Stomach (tissue), 9 donors: ENCODE data around the gene INSL3. TPM values are rescaled to one million over a fixed set of nuclear protein-coding genes. Genes with fewer than 3 reads are reported as not detected.
A peak's percentile ranks its signal among the peaks of the same experiment; 100 is the strongest.

Experiments
- DNase-seq, 2 donors: peaks; one replicate each; pipeline versions ENCODE4 v3.0.0 to v3.0.0-alpha.2; 2013 to 2019
- H3K27ac ChIP-seq, 5 donors: fragments of 200-600 bp in 4 of 5; sonication (generic) in 4 of 5; one replicate each; pipeline ENCODE4 v1.5.1; 2013 to 2019; ENCODE audit warnings: mild to moderate bottlenecking in 1 of 5, moderate library complexity in 1 of 5
- H3K27me3 ChIP-seq, 3 donors: fragments of 200-600 bp; sonication (generic); one replicate each; pipeline ENCODE4 v1.5.1; 2017 to 2019; ENCODE audit warnings: mixed run types in 1 of 3
- H3K36me3 ChIP-seq, 4 donors: fragments of 200-600 bp; sonication (generic); 1 replicate in 3 of 4; 2 replicates in 1 of 4; pipeline ENCODE4 v1.5.1; 2016 to 2019
- H3K4me1 ChIP-seq, 4 donors: fragments of 200-600 bp; sonication (generic); one replicate each; pipeline ENCODE4 v1.5.1; 2016 to 2019
- H3K4me3 ChIP-seq, 4 donors: fragments of 200-600 bp; sonication (generic) in 3 of 4; one replicate each; pipeline ENCODE4 v1.5.1; 2016 to 2019; ENCODE audit warnings: mild to moderate bottlenecking in 1 of 4
- H3K9me3 ChIP-seq, 4 donors: fragments of 200-600 bp; sonication (generic); one replicate each; pipeline ENCODE4 v1.5.1; 2016 to 2019
- CTCF ChIP-seq, 7 experiments: fragments of 450-650 bp in 4 of 7; fragments of 200-600 bp in 3 of 7; sonication (generic) in 3 of 7; IDR thresholded peaks; one replicate each; pipeline ENCODE4 v1.5.1; 2016 to 2019; ENCODE audit warnings: antibody characterized with exemption in 7 of 7, control low read depth in 2 of 7, mild to moderate bottlenecking in 1 of 7
- EP300 ChIP-seq: sonication (generic); formaldehyde crosslinking; IDR thresholded peaks from one replicate; pipeline ENCODE4 v1.6.1; 2017; ENCODE audit warnings: antibody characterized with exemption
- POLR2A ChIP-seq, 4 donors: fragments of 450-650 bp; IDR thresholded peaks; one replicate each; pipeline ENCODE4 v1.6.1; 2016; ENCODE audit warnings: antibody characterized with exemption in 4 of 4, control low read depth in 2 of 4, mild to moderate bottlenecking in 1 of 4, moderate library complexity in 1 of 4
- POLR2AphosphoS5 ChIP-seq, 3 donors: sonication (generic); formaldehyde crosslinking; IDR thresholded peaks; one replicate each; pipeline ENCODE4 v1.6.1; 2016; ENCODE audit warnings: antibody characterized with exemption in 3 of 3
- WGBS, 5 donors: extraction: QIAGEN DNeasy Blood & Tissue Kit in 3 of 5; methylation state at CpG; one replicate each; pipeline versions ENCODE4 v1.1.5 to v1.1.7; 2013 to 2018; 5-methylcytosine and 5-hydroxymethylcytosine counted together
- intact Hi-C: fragments of 100-400 bp; cut with DNase I; formaldehyde crosslinking; loops from one replicate; pipeline ENCODE4 v1.15.1; 2023; ENCODE audit warnings: low total_unique reads
- polyA plus RNA-seq, 3 donors: library from polyadenylated mRNA; stranded (reverse); fragments of 200-250 nt; gene quantifications; one replicate each; pipeline ENCODE4 v1.2.3, GENCODE V29; 2013
- total RNA-seq, 5 donors: library from RNA; depleted of rRNA; stranded (reverse); fragments of >200 nt; gene quantifications; one replicate each; pipeline versions ENCODE4 v1.1.0 to v1.2.3, GENCODE V29; 2014 to 2016
- donor health status: healthy with polysubstance abuse.
- donor health status: Bipolar disorder and iron deficiency.
- donor health status: healthy.

Gene INSL3
- total and polyA plus RNA-seq, 8 donors = 0.23 TPM; not detected in 7

- Histone ChIP-seq H3K27ac (no peak overlapping the region), H3K27me3 (peaks cover 0 to 44% (median 4%) of the 10 kb centered on the region in 3 donors)
- TF ChIP-seq POLR2A (IDR thresholded peaks at IDR 0.05) = no peak
- no peak for TF ChIP-seq CTCF (IDR thresholded peaks at IDR 0.05)
- no peak for TF ChIP-seq EP300
- no peak for TF ChIP-seq POLR2AphosphoS5 (IDR thresholded peaks at IDR 0.05)
Measured at GRCh38 chr19:17775991-17776803, 45.1 kb downstream of the INSL3 start.

GRCh38 chr19:17775245-17775927 is 45.9 kb downstream of the INSL3 start:
- intact Hi-C loops = no loop called here
- Histone ChIP-seq H3K27ac (no peak overlapping the region), H3K4me1 (peaks cover 0 to 22% (median 17%) of the 10 kb centered on the region in 4 donors), H3K36me3 (peaks cover 0 to 17% (median 0%) of the 10 kb centered on the region in 4 donors), H3K9me3 (no peaks in the 10 kb centered on the region), H3K4me3 (no peak overlapping the region), H3K27me3 (peaks cover 0 to 36% (median 4%) of the 10 kb centered on the region in 3 donors)
- WGBS, 5 donors = 57 to 67% (median 67%) methylated on average over 15 to 16 of the region's 16 CpGs
- peak in 1 of 2 donors; percentile 42 for DNase-seq
- TF ChIP-seq EP300 (no peak), POLR2A (IDR thresholded peaks at IDR 0.05) (no peak), CTCF (IDR thresholded peaks at IDR 0.05) (peak in 1 of 7 experiments; percentile 27), POLR2AphosphoS5 (IDR thresholded peaks at IDR 0.05) (no peak)

More at GRCh38 chr19:17775991-17776803, 45.1 kb downstream of the INSL3 start:
- no peaks in the 10 kb centered on the region for H3K9me3 ChIP-seq
- intact Hi-C loops = no loop called here
- H3K36me3 ChIP-seq = peaks cover 0 to 11% (median 0%) of the 10 kb centered on the region in 4 donors
- WGBS, 5 donors = 71 to 77% (median 71%) methylated on average over 21 to 27 of the region's 27 CpGs
- no peak for DNase-seq
- H3K4me3 ChIP-seq = no peak overlapping the region
- H3K4me1 ChIP-seq = peaks cover 0 to 22% (median 17%) of the 10 kb centered on the region in 4 donors

GRCh38 chr19:17772172-17772571 is 49.1 kb downstream of the INSL3 start:
- 91 to 100% (median 97%) methylated on average over 4 of the region's 4 CpGs for WGBS, 5 donors
- Histone ChIP-seq H3K27me3 (peaks cover 0 to 9% (median 0%) of the 10 kb centered on the region in 3 donors), H3K27ac (no peak overlapping the region), H3K4me1 (no peaks in the 10 kb centered on the region), H3K9me3 (no peaks in the 10 kb centered on the region), H3K4me3 (no peak overlapping the region), H3K36me3 (peaks cover 0 to 18% (median 0%) of the 10 kb centered on the region in 4 donors)
- DNase-seq = no peak
- TF ChIP-seq CTCF (IDR thresholded peaks at IDR 0.05) (no peak), POLR2A (IDR thresholded peaks at IDR 0.05) (no peak), EP300 (no peak)
- intact Hi-C loops = no loop called here

- H3K9me3 ChIP-seq = no peaks in the 10 kb centered on the region
- no peak overlapping the region for H3K27ac ChIP-seq
- H3K27me3 ChIP-seq = peaks cover 0 to 4% (median 0%) of the 10 kb centered on the region in 3 donors
- intact Hi-C loops = no loop called here
- DNase-seq = no peak
- no peak overlapping the region for H3K4me3 ChIP-seq
- 75 to 87% (median 80%) methylated on average over 9 to 13 of the region's 13 CpGs for WGBS, 5 donors
- peaks cover 0 to 18% (median 0%) of the 10 kb centered on the region in 4 donors for H3K36me3 ChIP-seq
- peaks cover 0 to 13% (median 9%) of the 10 kb centered on the region in 4 donors for H3K4me1 ChIP-seq
- TF ChIP-seq CTCF (IDR thresholded peaks at IDR 0.05) = no peak
- no peak for TF ChIP-seq POLR2A (IDR thresholded peaks at IDR 0.05)
- TF ChIP-seq POLR2AphosphoS5 (IDR thresholded peaks at IDR 0.05) = no peak
- no peak for TF ChIP-seq EP300
Measured at GRCh38 chr19:17770613-17771012, 50.7 kb downstream of the INSL3 start.
